ENCODE measurements around the gene ANO2. TPM values are rescaled to one million over a fixed set of nuclear protein-coding genes. Genes with fewer than 3 reads are reported as not detected.
A peak's percentile ranks its signal among the peaks of the same experiment; 100 is the strongest.
"Not testable (repeated sequence)": the region's sequence is repeated elsewhere in the genome, so short reads cannot be mapped to it uniquely, and the experiment has no call there.

The ANO2 gene
- total and polyA plus RNA-seq, 4 experiments from 2014 or later: not detected

DNA sequence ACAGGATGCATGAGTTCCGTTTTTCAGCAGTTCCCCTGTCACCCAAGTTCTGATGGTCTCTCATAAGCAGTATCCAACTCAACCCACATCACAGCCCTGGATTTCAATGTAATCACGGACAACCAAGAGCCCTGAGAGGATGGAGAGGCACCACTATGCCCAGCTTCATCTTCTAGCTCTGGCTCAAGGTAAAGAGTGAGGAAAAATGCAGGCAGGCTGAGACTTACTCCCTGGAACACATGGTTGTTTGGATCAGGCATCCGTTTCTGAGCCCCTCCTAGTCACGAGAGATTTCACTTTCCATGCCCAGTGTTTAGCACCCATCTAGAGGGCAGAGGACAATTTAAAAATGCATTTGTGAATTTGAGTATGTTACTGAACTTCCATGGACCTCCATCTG is 45.0 kb downstream of the ANO2 start:
- H3K9me3 Mint-ChIP-seq: peaks cover 0 to 5% (median 0%) of the 10 kb centered on the region in 8 donors
- CTCF ChIA-PET (ENCODE audit: partially characterized antibody): no interaction called here
- no peaks in the 10 kb centered on the region for H3K4me1 Mint-ChIP-seq
- H3K4me3 Mint-ChIP-seq: no peak overlapping the region
- Histone ChIP-seq H3K27ac (ENCODE audit: low read depth, low read length) (no peak overlapping the region), H3K4me1 (ENCODE audit: insufficient read depth, low read length) (no peaks in the 10 kb centered on the region), H3K36me3 (ENCODE audit: insufficient read depth, low read length) (no peaks in the 10 kb centered on the region), H3K9me3 (ENCODE audit: control insufficient read depth in 1 of 2, low read length in 2 of 2) (no peaks in the 10 kb centered on the region), H3K4me3 (ENCODE audit: low read length in 2 of 2) (no peak overlapping the region), H3K27me3 (ENCODE audit: insufficient read depth, low read length) (peaks cover 4% of the 10 kb centered on the region)
- H3K36me3 Mint-ChIP-seq: no peaks in the 10 kb centered on the region
- DNase-seq: no peak
- peaks cover 16 to 38% of the 10 kb centered on the region in 2 donors for H3K27me3 Mint-ChIP-seq
- no peak overlapping the region for H3K27ac Mint-ChIP-seq
- intact Hi-C loops (cut with micrococcal nuclease): no loop called here
- POLR2A ChIA-PET (ENCODE audit: partially characterized antibody): no interaction called here

DNA sequence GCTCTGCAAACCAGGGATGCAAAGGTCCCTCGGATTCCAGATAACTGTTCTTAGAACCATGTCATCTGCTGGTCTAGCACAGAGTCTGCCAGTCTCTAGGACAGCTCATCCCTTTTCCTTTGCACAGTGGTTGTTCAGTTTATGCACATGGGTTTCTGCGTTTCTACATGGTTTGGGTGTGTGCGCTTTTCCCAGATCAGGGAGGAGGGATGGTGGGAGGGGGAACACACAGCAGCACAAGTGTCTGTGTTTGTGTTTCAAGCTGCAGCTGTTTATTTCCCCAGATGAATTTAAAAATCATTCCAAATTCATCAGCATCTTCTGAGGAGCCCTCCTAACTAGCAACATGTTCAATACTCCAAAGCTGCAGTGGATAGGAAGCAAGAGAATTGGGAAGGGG is 45.4 kb downstream of the ANO2 start:
- Histone ChIP-seq H3K27me3 (ENCODE audit: insufficient read depth, low read length) (peaks cover 4% of the 10 kb centered on the region), H3K4me1 (ENCODE audit: insufficient read depth, low read length) (no peaks in the 10 kb centered on the region), H3K9me3 (ENCODE audit: control insufficient read depth in 1 of 2, low read length in 2 of 2) (no peaks in the 10 kb centered on the region), H3K27ac (ENCODE audit: low read depth, low read length) (no peak overlapping the region), H3K36me3 (ENCODE audit: insufficient read depth, low read length) (no peaks in the 10 kb centered on the region), H3K4me3 (ENCODE audit: low read length in 2 of 2) (no peak overlapping the region)
- Mint-ChIP-seq H3K36me3 (no peaks in the 10 kb centered on the region), H3K27me3 (peaks cover 18 to 41% of the 10 kb centered on the region in 2 donors), H3K9me3 (peaks cover 0 to 9% (median under 1%) of the 10 kb centered on the region in 8 donors), H3K27ac (no peak overlapping the region), H3K4me1 (no peaks in the 10 kb centered on the region), H3K4me3 (no peak overlapping the region)
- intact Hi-C loops (cut with micrococcal nuclease): no loop called here
- CTCF ChIA-PET (ENCODE audit: partially characterized antibody): no interaction called here
- POLR2A ChIA-PET (ENCODE audit: partially characterized antibody): no interaction called here
- DNase-seq: no peak

DNA sequence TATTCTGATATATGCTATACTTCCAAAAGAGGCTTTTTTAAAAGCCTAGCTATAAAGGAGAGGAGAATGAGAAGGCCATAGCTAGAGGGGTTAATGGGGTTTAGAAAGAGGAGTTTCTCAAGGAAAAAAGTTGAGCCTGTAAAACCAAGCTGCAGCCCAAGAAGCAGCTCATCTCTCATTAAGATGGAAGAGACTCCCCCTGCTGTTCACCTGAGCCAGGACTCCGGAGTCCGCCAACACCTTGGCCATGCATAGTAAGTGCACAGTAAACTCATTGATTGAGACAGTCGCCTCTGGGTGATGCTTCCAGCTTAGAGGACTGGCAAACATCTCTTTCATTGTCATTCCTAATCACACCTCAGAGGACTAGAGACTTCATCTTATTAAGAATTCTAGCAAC is 46.2 kb downstream of the ANO2 start:
- CTCF ChIA-PET (ENCODE audit: partially characterized antibody): no interaction called here
- no peaks in the 10 kb centered on the region for H3K9me3 ChIP-seq (ENCODE audit: control insufficient read depth in 1 of 2, low read length in 2 of 2)
- POLR2A ChIA-PET (ENCODE audit: partially characterized antibody): no interaction called here
- peaks cover 0 to 14% (median 2%) of the 10 kb centered on the region in 8 donors for H3K9me3 Mint-ChIP-seq
- H3K36me3 Mint-ChIP-seq: no peaks in the 10 kb centered on the region
- no peaks in the 10 kb centered on the region for H3K4me1 Mint-ChIP-seq
- H3K4me3 Mint-ChIP-seq: no peak overlapping the region
- no peak overlapping the region for H3K27ac Mint-ChIP-seq
- DNase-seq: no peak
- no peaks in the 10 kb centered on the region for H3K4me1 ChIP-seq (ENCODE audit: insufficient read depth, low read length)
- no peak overlapping the region for H3K27ac ChIP-seq (ENCODE audit: low read depth, low read length)
- H3K27me3 ChIP-seq (ENCODE audit: insufficient read depth, low read length): peaks cover 4% of the 10 kb centered on the region
- intact Hi-C loops (cut with micrococcal nuclease): no loop called here
- H3K27me3 Mint-ChIP-seq: peaks cover 19 to 44% of the 10 kb centered on the region in 2 donors
- no peaks in the 10 kb centered on the region for H3K36me3 ChIP-seq (ENCODE audit: insufficient read depth, low read length)
- H3K4me3 ChIP-seq (ENCODE audit: low read length in 2 of 2): no peak overlapping the region

DNA sequence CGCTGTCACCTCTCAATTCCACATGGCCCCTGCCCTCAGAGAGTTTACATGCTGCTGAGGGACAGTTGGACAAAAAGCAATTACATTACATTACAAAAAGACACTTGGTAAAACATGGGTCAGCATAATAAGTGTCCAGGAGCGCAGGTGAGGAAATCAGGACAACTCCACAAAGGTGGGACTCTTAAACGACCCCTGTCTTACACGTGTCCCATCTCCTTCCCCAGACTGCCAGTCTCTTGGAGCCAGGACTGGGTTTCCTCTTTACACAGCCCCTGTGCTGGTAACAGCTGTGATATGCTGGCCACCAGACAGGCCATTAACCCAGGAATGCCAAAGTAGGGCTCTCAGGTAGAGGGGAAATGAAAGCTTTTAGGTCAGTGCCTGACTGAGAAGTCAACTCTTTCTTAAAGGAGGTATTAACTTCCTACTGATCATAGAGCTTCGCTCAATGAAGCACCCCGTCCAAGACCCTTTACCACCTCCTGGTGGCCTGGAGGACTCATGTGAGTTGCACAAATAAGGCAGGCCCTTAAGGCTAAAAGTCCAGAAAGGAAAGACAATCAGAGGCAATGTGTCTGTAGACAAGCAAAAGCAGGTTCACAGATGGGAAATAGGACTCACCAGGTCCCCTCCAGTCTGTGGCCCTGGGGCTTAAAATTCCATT is 55.5 kb downstream of the ANO2 start:
- Mint-ChIP-seq H3K4me3 (peak overlapping the region in 2 of 8 donors; percentile 13 to 22), H3K9me3 (peaks cover 0 to 11% (median 4%) of the 10 kb centered on the region in 8 donors), H3K36me3 (no peaks in the 10 kb centered on the region), H3K27ac (no peak overlapping the region), H3K27me3 (peaks cover 33 to 36% of the 10 kb centered on the region in 2 donors), H3K4me1 (peaks cover 4 to 14% (median 5%) of the 10 kb centered on the region in 4 donors)
- intact Hi-C loops (cut with micrococcal nuclease): no loop called here
- no peaks in the 10 kb centered on the region for H3K27me3 ChIP-seq (ENCODE audit: insufficient read depth, low read length)
- no peaks in the 10 kb centered on the region for H3K4me1 ChIP-seq (ENCODE audit: insufficient read depth, low read length)
- CTCF ChIA-PET (ENCODE audit: partially characterized antibody): no interaction called here
- no peak overlapping the region for H3K27ac ChIP-seq (ENCODE audit: low read depth, low read length)
- no peaks in the 10 kb centered on the region for H3K9me3 ChIP-seq (ENCODE audit: control insufficient read depth in 1 of 2, low read length in 2 of 2)
- DNase-seq: no peak
- H3K4me3 ChIP-seq (ENCODE audit: low read length in 2 of 2): no peak overlapping the region
- POLR2A ChIA-PET (ENCODE audit: partially characterized antibody): no interaction called here
- no peaks in the 10 kb centered on the region for H3K36me3 ChIP-seq (ENCODE audit: insufficient read depth, low read length)

DNA sequence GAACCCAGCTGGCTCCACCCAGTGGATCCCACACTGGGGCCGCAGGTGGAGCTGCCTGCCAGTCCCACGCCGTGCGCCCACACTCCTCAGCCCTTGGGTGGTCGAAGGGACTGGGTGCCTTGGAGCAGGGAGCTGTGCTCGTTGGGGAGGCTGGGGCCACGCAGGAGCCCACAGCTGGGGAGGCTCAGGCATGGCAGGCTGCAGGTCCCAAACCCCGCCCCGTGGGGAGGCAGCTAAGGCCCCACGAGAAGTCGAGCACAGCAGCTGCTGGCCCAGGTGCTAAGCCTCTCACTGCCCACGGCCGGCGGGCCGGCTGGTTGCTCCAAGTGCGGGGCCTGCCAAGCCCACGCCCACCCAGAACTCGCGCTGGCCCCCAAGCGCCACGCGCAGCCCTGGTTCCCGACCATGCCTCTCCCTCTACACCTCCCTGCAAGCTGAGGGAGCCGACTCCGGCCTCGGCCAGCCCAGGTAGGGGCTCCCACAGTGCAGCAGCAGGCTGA is 56.2 kb downstream of the ANO2 start:
- H3K4me1 ChIP-seq (ENCODE audit: insufficient read depth, low read length): no peaks in the 10 kb centered on the region
- no peaks in the 10 kb centered on the region for H3K27me3 ChIP-seq (ENCODE audit: insufficient read depth, low read length)
- no peak overlapping the region for H3K4me3 ChIP-seq (ENCODE audit: low read length in 2 of 2)
- POLR2A ChIA-PET (ENCODE audit: partially characterized antibody): no interaction called here
- Mint-ChIP-seq H3K4me1 (peaks cover 4 to 14% (median 5%) of the 10 kb centered on the region in 4 donors), H3K27ac (no peak overlapping the region), H3K36me3 (no peaks in the 10 kb centered on the region), H3K4me3 (no peak overlapping the region), H3K9me3 (peaks cover 0 to 7% (median 3%) of the 10 kb centered on the region in 8 donors), H3K27me3 (peaks cover 32 to 36% of the 10 kb centered on the region in 2 donors)
- no peaks in the 10 kb centered on the region for H3K36me3 ChIP-seq (ENCODE audit: insufficient read depth, low read length)
- no peak for DNase-seq
- H3K9me3 ChIP-seq (ENCODE audit: control insufficient read depth in 1 of 2, low read length in 2 of 2): no peaks in the 10 kb centered on the region
- no peak overlapping the region for H3K27ac ChIP-seq (ENCODE audit: low read depth, low read length)
- CTCF ChIA-PET (ENCODE audit: partially characterized antibody): no interaction called here
- intact Hi-C loops (cut with micrococcal nuclease): no loop called here

DNA sequence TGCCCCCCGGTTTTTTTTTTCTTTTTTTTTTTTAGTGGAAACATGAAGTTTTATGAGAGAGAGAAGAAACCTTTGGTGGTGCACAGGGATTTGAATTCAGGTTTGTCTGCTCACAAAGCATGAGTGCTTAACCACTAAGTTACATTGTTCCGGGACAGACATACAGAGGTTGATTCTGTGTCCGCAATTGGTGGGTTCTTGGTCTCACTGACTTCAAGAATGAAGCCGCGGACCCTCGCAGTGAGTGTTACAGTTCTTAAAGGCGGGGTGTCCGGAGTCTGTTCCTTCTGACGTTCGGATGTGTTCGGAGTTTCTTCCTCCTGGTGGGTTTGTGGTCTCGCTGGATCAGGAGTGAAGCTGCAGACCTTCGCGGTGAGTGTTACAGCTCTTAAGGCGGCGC is 57.2 kb downstream of the ANO2 start:
- H3K9me3 ChIP-seq (ENCODE audit: control insufficient read depth in 1 of 2, low read length in 2 of 2); H3K4me3 ChIP-seq (ENCODE audit: low read length in 2 of 2); intact Hi-C loops (cut with micrococcal nuclease); H3K27me3 ChIP-seq (ENCODE audit: insufficient read depth, low read length); H3K4me1 ChIP-seq (ENCODE audit: insufficient read depth, low read length); POLR2A ChIA-PET (ENCODE audit: partially characterized antibody); CTCF ChIA-PET (ENCODE audit: partially characterized antibody); H3K27ac ChIP-seq (ENCODE audit: low read depth, low read length); H3K36me3 Mint-ChIP-seq; H3K9me3 Mint-ChIP-seq; DNase-seq; H3K36me3 ChIP-seq (ENCODE audit: insufficient read depth, low read length): not testable (repeated sequence)
- Mint-ChIP-seq H3K4me3 (peak overlapping the region; percentile 59 to 80 (median 69)), H3K27me3 (peaks cover 35 to 37% of the 10 kb centered on the region in 2 donors), H3K27ac (peak overlapping the region in 1 of 7 donors; percentile 10), H3K4me1 (peaks cover 4 to 14% (median 5%) of the 10 kb centered on the region in 4 donors)

DNA sequence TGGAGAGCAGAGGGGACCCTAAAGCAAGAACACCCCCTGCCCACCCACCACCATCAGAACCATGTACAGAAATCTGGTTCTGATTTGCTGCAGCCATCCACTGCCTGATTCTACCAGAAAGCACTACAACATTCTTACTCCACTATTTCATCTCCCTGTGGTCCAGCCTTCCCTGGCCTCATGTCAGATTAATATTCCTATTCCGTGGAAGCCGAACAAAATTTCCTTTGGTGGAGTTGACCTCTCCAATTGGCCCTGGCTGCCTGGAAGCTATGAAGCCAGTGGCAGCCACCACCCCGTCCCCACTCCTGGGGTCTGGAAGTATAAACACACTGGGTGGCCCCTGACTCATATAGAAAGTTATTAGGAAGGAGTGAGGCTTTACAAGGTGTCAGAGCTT is 60.2 kb downstream of the ANO2 start:
- H3K4me3 ChIP-seq (ENCODE audit: low read length in 2 of 2): no peak overlapping the region
- Mint-ChIP-seq H3K4me1 (peaks cover 4 to 10% (median 5%) of the 10 kb centered on the region in 4 donors), H3K27me3 (peaks cover 35% of the 10 kb centered on the region in 2 donors), H3K9me3 (no peaks in the 10 kb centered on the region), H3K27ac (no peak overlapping the region), H3K4me3 (no peak overlapping the region), H3K36me3 (no peaks in the 10 kb centered on the region)
- no peak overlapping the region for H3K27ac ChIP-seq (ENCODE audit: low read depth, low read length)
- no peaks in the 10 kb centered on the region for H3K4me1 ChIP-seq (ENCODE audit: insufficient read depth, low read length)
- POLR2A ChIA-PET (ENCODE audit: partially characterized antibody): no interaction called here
- peaks cover 3% of the 10 kb centered on the region for H3K27me3 ChIP-seq (ENCODE audit: insufficient read depth, low read length)
- H3K36me3 ChIP-seq (ENCODE audit: insufficient read depth, low read length): no peaks in the 10 kb centered on the region
- no peaks in the 10 kb centered on the region for H3K9me3 ChIP-seq (ENCODE audit: control insufficient read depth in 1 of 2, low read length in 2 of 2)
- no peak for DNase-seq
- CTCF ChIA-PET (ENCODE audit: partially characterized antibody): no interaction called here
- intact Hi-C loops (cut with micrococcal nuclease): no loop called here

All from CD4-positive, alpha-beta memory T cell (primary cell).